Measurements from ENCODE around the gene NPAS3. TPM values are rescaled to one million over a fixed set of nuclear protein-coding genes. Genes with fewer than 3 reads are reported as not detected.

Gene NPAS3
- total and polyA plus RNA-seq, 2 of the 8 experiments (the other 6 are each of a cell fraction or from before 2014, with no cell fraction given), result 0.11 to 0.60 TPM

DNA sequence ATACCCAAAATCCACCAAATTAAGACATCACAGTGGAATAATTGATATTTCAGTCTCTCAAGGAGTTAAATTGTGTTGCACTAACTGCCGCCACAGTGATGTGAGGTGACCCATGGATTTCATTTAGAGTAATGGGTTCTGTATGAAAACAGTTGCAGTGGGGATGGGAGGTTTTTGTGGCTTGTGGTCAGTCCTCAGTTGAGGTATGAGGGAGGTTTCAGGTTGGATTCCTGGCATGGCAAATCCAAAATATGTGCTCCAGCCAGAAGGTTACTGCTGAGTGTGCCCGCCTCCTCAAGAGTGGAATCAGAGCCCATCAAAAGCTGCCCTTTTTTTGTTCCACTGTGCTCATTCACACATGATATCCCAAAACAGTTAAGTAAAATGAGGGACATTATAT is 525.1 kb downstream of the NPAS3 start (continued):
- TF ChIP-seq CHD7 (IDR thresholded peaks at IDR 0.05; ENCODE audit: insufficient replicate concordance, low read length) (no peak), EZH2 (IDR thresholded peaks at IDR 0.05; ENCODE audit: low read depth, low read length, severe bottlenecking) (no peak), NRF1 (IDR thresholded peaks at IDR 0.05; ENCODE audit: low read depth, low read length) (no peak), CTBP2 (IDR thresholded peaks at IDR 0.05; ENCODE audit: borderline replicate concordance, insufficient read depth, insufficient read length, low read length) (no peak), ASH2L (IDR thresholded peaks at IDR 0.05; ENCODE audit: low read length) (no peak), SAP30 (IDR thresholded peaks at IDR 0.05; ENCODE audit: insufficient read depth, insufficient replicate concordance, low read length) (no peak), TCF12 (IDR thresholded peaks at IDR 0.05; ENCODE audit: low read depth, low read length) (no peak), SP2 (IDR thresholded peaks at IDR 0.05; ENCODE audit: low read length) (no peak), PHF8 (conservative IDR thresholded peaks at IDR 0.05; ENCODE audit: low read depth, low read length) (no peak), GTF2F1 (IDR thresholded peaks at IDR 0.05; ENCODE audit: borderline replicate concordance, low read depth, low read length) (no peak), FOSL1 (IDR thresholded peaks at IDR 0.05; ENCODE audit: insufficient read depth, low read depth, low read length) (no peak), BCL11A (IDR thresholded peaks at IDR 0.05; ENCODE audit: low read depth in 2 of 2, low read length in 2 of 2) (no peak)

All from H1 (cell line).